Measurements from ENCODE around the gene GPR179.

DNA sequence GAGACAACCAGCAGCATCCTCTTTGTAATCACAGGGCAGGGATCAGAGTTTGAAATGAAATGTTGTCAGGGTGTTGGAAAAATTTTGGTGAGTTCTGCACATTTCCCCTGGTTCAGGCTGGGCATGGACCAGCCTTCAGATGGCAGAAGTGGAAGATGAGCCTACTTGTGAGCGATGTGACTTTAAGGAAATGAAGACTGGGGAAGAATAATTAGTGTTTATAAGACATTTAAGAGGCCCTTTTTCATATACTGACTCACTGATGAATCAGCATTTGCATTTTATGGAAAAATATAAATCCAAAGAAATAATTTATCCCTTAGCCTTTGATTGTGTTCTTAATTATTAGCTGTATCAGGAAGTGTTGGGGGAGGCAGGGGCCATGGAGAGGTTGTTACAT, 20.9 kb downstream of the GPR179 start:
- TF ChIP-seq EP300 (IDR thresholded peaks at IDR 0.05; ENCODE audit: borderline replicate concordance) (no peak), TAF1 (IDR thresholded peaks at IDR 0.05; ENCODE audit: low read depth) (no peak), TEAD4 (IDR thresholded peaks at IDR 0.05) (no peak), NFIC (IDR thresholded peaks at IDR 0.05) (no peak), RAD21 (IDR thresholded peaks at IDR 0.05; ENCODE audit: low read depth) (no peak), TCF12 (IDR thresholded peaks at IDR 0.05; ENCODE audit: low read depth) (no peak), FOXM1 (IDR thresholded peaks at IDR 0.05; ENCODE audit: borderline replicate concordance, low read depth) (no peak)
- TF ChIP-seq, protein P1, sequence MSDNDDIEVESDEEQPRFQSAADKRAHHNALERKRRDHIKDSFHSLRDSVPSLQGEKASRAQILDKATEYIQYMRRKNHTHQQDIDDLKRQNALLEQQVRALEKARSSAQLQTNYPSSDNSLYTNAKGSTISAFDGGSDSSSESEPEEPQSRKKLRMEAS (IDR thresholded peaks at IDR 0.05) = no peak
- TF ChIP-seq, protein P2, sequence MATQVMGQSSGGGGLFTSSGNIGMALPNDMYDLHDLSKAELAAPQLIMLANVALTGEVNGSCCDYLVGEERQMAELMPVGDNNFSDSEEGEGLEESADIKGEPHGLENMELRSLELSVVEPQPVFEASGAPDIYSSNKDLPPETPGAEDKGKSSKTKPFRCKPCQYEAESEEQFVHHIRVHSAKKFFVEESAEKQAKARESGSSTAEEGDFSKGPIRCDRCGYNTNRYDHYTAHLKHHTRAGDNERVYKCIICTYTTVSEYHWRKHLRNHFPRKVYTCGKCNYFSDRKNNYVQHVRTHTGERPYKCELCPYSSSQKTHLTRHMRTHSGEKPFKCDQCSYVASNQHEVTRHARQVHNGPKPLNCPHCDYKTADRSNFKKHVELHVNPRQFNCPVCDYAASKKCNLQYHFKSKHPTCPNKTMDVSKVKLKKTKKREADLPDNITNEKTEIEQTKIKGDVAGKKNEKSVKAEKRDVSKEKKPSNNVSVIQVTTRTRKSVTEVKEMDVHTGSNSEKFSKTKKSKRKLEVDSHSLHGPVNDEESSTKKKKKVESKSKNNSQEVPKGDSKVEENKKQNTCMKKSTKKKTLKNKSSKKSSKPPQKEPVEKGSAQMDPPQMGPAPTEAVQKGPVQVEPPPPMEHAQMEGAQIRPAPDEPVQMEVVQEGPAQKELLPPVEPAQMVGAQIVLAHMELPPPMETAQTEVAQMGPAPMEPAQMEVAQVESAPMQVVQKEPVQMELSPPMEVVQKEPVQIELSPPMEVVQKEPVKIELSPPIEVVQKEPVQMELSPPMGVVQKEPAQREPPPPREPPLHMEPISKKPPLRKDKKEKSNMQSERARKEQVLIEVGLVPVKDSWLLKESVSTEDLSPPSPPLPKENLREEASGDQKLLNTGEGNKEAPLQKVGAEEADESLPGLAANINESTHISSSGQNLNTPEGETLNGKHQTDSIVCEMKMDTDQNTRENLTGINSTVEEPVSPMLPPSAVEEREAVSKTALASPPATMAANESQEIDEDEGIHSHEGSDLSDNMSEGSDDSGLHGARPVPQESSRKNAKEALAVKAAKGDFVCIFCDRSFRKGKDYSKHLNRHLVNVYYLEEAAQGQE (IDR thresholded peaks at IDR 0.05; ENCODE audit: low read depth) = no peak
